Esophagus muscularis mucosa (tissue), 4 donors: ENCODE results near the gene MYO1D.

Source experiments
- EP300 ChIP-seq: sonication (generic); formaldehyde crosslinking; IDR thresholded peaks from one replicate; pipeline ENCODE4 v1.6.1; 2017; ENCODE audit warnings: antibody characterized with exemption
- POLR2A ChIP-seq: fragments of 450-650 bp; IDR thresholded peaks from one replicate; pipeline ENCODE4 v1.6.1; 2017; ENCODE audit warnings: antibody characterized with exemption, moderate library complexity, mild to moderate bottlenecking, low read depth
- POLR2AphosphoS5 ChIP-seq, 2 donors: sonication (generic); formaldehyde crosslinking; IDR thresholded peaks; one replicate each; pipeline ENCODE4 v1.6.1; 2017; ENCODE audit warnings: antibody characterized with exemption in 2 of 2
- TF ChIP-seq, protein P1 (sequence below), 3 experiments: fragments of 200-600 bp in 2 of 3; fragments of 450-650 bp in 1 of 3; sonication (generic) in 2 of 3; IDR thresholded peaks; one replicate each; pipeline ENCODE4 v1.5.1; 2017 to 2019; ENCODE audit warnings: antibody characterized with exemption in 3 of 3, mild to moderate bottlenecking in 2 of 3, moderate library complexity in 1 of 3

DNA sequence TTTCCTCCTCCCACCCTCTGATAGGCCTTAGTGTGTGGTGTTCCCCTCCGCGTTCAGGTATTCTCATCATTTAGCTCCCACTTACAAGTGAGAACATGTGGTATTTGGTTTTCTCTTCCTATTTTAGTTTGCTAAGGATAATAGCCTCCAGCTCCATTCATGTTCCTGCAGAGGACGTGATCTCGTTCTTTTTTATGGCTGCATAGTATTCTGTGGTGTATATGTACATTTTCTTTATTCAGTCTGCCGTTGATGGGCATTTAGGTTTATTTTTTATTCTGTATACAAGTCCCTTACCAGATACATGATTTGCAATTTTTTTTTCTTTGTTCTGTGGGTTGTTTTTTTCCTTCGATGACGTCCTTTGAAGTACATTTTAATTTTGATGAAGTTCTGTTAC, 409.0 kb downstream of the MYO1D start:
- TF ChIP-seq EP300, result no peak
- TF ChIP-seq, protein P1, sequence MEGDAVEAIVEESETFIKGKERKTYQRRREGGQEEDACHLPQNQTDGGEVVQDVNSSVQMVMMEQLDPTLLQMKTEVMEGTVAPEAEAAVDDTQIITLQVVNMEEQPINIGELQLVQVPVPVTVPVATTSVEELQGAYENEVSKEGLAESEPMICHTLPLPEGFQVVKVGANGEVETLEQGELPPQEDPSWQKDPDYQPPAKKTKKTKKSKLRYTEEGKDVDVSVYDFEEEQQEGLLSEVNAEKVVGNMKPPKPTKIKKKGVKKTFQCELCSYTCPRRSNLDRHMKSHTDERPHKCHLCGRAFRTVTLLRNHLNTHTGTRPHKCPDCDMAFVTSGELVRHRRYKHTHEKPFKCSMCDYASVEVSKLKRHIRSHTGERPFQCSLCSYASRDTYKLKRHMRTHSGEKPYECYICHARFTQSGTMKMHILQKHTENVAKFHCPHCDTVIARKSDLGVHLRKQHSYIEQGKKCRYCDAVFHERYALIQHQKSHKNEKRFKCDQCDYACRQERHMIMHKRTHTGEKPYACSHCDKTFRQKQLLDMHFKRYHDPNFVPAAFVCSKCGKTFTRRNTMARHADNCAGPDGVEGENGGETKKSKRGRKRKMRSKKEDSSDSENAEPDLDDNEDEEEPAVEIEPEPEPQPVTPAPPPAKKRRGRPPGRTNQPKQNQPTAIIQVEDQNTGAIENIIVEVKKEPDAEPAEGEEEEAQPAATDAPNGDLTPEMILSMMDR (IDR thresholded peaks at IDR 0.05), result no peak
- TF ChIP-seq POLR2A, result no peak
- TF ChIP-seq POLR2AphosphoS5 (IDR thresholded peaks at IDR 0.05), result no peak
